Esophagus squamous epithelium (tissue), 5 donors: ENCODE results near the gene PGAP2. TPM values are rescaled to one million over a fixed set of nuclear protein-coding genes. Genes with fewer than 3 reads are reported as not detected.

Source experiments
- DNase-seq: peaks from one replicate; lab custom pipeline; 2025; lab: John Stamatoyannopoulos, UW
- H3K27ac ChIP-seq, 4 donors: fragments of 200-600 bp; sonication (generic); one replicate each; pipeline ENCODE4 v1.5.1; 2016 to 2019; ENCODE audit warnings: mild to moderate bottlenecking in 1 of 4
- H3K27me3 ChIP-seq, 4 donors: fragments of 200-600 bp; sonication (generic); 1 replicate in 3 of 4; 2 replicates in 1 of 4; pipeline versions ENCODE4 v1.5.1 to v1.6.0; 2017 to 2021; ENCODE audit warnings: antibody characterized with exemption in 1 of 4
- H3K36me3 ChIP-seq, 3 donors: fragments of 200-600 bp; sonication (generic); one replicate each; pipeline ENCODE4 v1.5.1; 2016 to 2019
- H3K4me1 ChIP-seq, 3 donors: fragments of 200-600 bp; sonication (generic); one replicate each; pipeline ENCODE4 v1.5.1; 2017 to 2019
- H3K4me3 ChIP-seq, 4 donors: fragments of 200-600 bp; sonication (generic); 1 replicate in 3 of 4; 2 replicates in 1 of 4; pipeline ENCODE4 v1.5.1; 2016 to 2019; ENCODE audit warnings: mild to moderate bottlenecking in 2 of 4, moderate library complexity in 1 of 4
- H3K9me3 ChIP-seq, 3 donors: fragments of 200-600 bp; sonication (generic); one replicate each; pipeline ENCODE4 v1.5.1; 2016 to 2019
- CTCF ChIP-seq, 6 experiments: fragments of 450-650 bp in 4 of 6; fragments of 200-600 bp in 2 of 6; sonication (generic) in 2 of 6; IDR thresholded peaks; one replicate each; pipeline ENCODE4 v1.5.1; 2016 to 2019; ENCODE audit warnings: antibody characterized with exemption in 6 of 6, mild to moderate bottlenecking in 4 of 6, moderate library complexity in 4 of 6
- POLR2A ChIP-seq, 4 donors: fragments of 450-650 bp; IDR thresholded peaks; one replicate each; pipeline ENCODE4 v1.6.1; 2017; ENCODE audit warnings: antibody characterized with exemption in 4 of 4, mild to moderate bottlenecking in 4 of 4, moderate library complexity in 3 of 4
- WGBS, 2 donors: methylation state at CpG; one replicate each; pipeline ENCODE4 v1.1.5; 2018; 5-methylcytosine and 5-hydroxymethylcytosine counted together
- intact Hi-C: fragments of 100-400 bp; cut with DNase I; formaldehyde crosslinking; loops from one replicate; pipeline ENCODE4 v1.15.0; 2022
- total RNA-seq, 4 donors: library from RNA; depleted of rRNA; stranded (reverse); fragments of >200 nt; gene quantifications; one replicate each; pipeline ENCODE4 v1.1.0, GENCODE V29; 2016
- donor health status: DM: yes; HTN: yes; CAD: no.

Gene PGAP2
- total RNA-seq, 4 donors from 2014 or later, result 10.8 to 30.8 (median 27.5) TPM

- intact Hi-C loops, result no loop called here
- peaks cover 0 to 38% (median 0%) of the 10 kb centered on the region in 3 donors for H3K4me1 ChIP-seq
- H3K4me3 ChIP-seq, result no peak overlapping the region
- WGBS, 2 donors, result 69 to 100% methylated on average over 1 of the region's 1 CpG
- no peak for TF ChIP-seq POLR2A (IDR thresholded peaks at IDR 0.05)
- TF ChIP-seq CTCF (IDR thresholded peaks at IDR 0.05), result no peak
- H3K27ac ChIP-seq, result no peak overlapping the region
- H3K9me3 ChIP-seq, result no peaks in the 10 kb centered on the region
- no peaks in the 10 kb centered on the region for H3K36me3 ChIP-seq
- DNase-seq, result no peak
- no peaks in the 10 kb centered on the region for H3K27me3 ChIP-seq
Observed at GRCh38 chr11:3845246-3845645, 36.9 kb downstream of the PGAP2 start.

GRCh38 chr11:3845670-3846069, 37.3 kb downstream of the PGAP2 start:
- no peak for DNase-seq
- H3K4me3 ChIP-seq, result no peak overlapping the region
- peaks cover 0 to 38% (median 0%) of the 10 kb centered on the region in 3 donors for H3K4me1 ChIP-seq
- H3K27ac ChIP-seq, result no peak overlapping the region
- H3K36me3 ChIP-seq, result no peaks in the 10 kb centered on the region
- no peaks in the 10 kb centered on the region for H3K9me3 ChIP-seq
- WGBS, 2 donors, result 82 to 83% methylated on average over 3 of the region's 3 CpGs
- intact Hi-C loops, result no loop called here
- TF ChIP-seq CTCF (IDR thresholded peaks at IDR 0.05) (no peak), POLR2A (IDR thresholded peaks at IDR 0.05) (no peak)
- H3K27me3 ChIP-seq, result no peaks in the 10 kb centered on the region

GRCh38 chr11:3849297-3849874, 41.0 kb downstream of the PGAP2 start:
- 63 to 68% methylated on average over 10 of the region's 10 CpGs for WGBS, 2 donors
- H3K4me1 ChIP-seq, result peaks cover 8 to 51% (median 15%) of the 10 kb centered on the region in 3 donors
- intact Hi-C loops, result no loop called here
- H3K36me3 ChIP-seq, result no peaks in the 10 kb centered on the region
- H3K4me3 ChIP-seq, result no peak overlapping the region
- no peak overlapping the region for H3K27ac ChIP-seq
- H3K9me3 ChIP-seq, result no peaks in the 10 kb centered on the region
- peak in 5 of 6 experiments; percentile 64 to 75 (median 70) for TF ChIP-seq CTCF (IDR thresholded peaks at IDR 0.05)
- no peak for TF ChIP-seq POLR2A (IDR thresholded peaks at IDR 0.05)
- no peaks in the 10 kb centered on the region for H3K27me3 ChIP-seq
- no peak for DNase-seq

GRCh38 chr11:3853545-3853842, 45.1 kb downstream of the PGAP2 start:
- TF ChIP-seq CTCF (IDR thresholded peaks at IDR 0.05) (no peak), POLR2A (IDR thresholded peaks at IDR 0.05) (no peak)
- 100% methylated on average over 1 of the region's 1 CpG for WGBS, 2 donors
- intact Hi-C loops, result loop anchor here (5.0 kb wide), 1 partner anchor 219 kb away; no protein-coding TSS in a partner anchor

GRCh38 chr11:3853899-3854659, 45.7 kb downstream of the PGAP2 start:
- DNase-seq, result no peak
- H3K36me3 ChIP-seq, result no peaks in the 10 kb centered on the region
- intact Hi-C loops, result loop anchor here (5.0 kb wide), 1 partner anchor 218 kb away; no protein-coding TSS in a partner anchor
- WGBS, 2 donors, result 30% methylated on average over 10 to 11 of the region's 11 CpGs
- H3K9me3 ChIP-seq, result no peaks in the 10 kb centered on the region
- TF ChIP-seq POLR2A (IDR thresholded peaks at IDR 0.05) (peak in 2 of 4 donors; percentile 40 to 50), CTCF (IDR thresholded peaks at IDR 0.05) (no peak)
- H3K27ac ChIP-seq, result peak overlapping the region; percentile 95 to 100 (median 99)
- H3K4me1 ChIP-seq, result peaks cover 19 to 67% (median 39%) of the 10 kb centered on the region in 3 donors
- H3K4me3 ChIP-seq, result peak overlapping the region; percentile 65 to 98 (median 92)
- H3K27me3 ChIP-seq, result no peaks in the 10 kb centered on the region

More at GRCh38 chr11:3853545-3853842, 45.1 kb downstream of the PGAP2 start:
- H3K27ac ChIP-seq, result peak overlapping the region; percentile 95 to 100 (median 99)
- no peaks in the 10 kb centered on the region for H3K9me3 ChIP-seq
- H3K4me3 ChIP-seq, result no peak overlapping the region
- no peaks in the 10 kb centered on the region for H3K27me3 ChIP-seq
- H3K36me3 ChIP-seq, result no peaks in the 10 kb centered on the region
- peaks cover 16 to 67% (median 33%) of the 10 kb centered on the region in 3 donors for H3K4me1 ChIP-seq
- DNase-seq, result no peak
